ENCODE results near the gene NDUFS1. TPM values are rescaled to one million over a fixed set of nuclear protein-coding genes. Genes with fewer than 3 reads are reported as not detected.
"Not testable (repeated sequence)": the region's sequence is repeated elsewhere in the genome, so short reads cannot be mapped to it uniquely, and the experiment has no call there.

The NDUFS1 gene
- total RNA-seq, 1 experiment from 2014 or later = 100 TPM

DNA sequence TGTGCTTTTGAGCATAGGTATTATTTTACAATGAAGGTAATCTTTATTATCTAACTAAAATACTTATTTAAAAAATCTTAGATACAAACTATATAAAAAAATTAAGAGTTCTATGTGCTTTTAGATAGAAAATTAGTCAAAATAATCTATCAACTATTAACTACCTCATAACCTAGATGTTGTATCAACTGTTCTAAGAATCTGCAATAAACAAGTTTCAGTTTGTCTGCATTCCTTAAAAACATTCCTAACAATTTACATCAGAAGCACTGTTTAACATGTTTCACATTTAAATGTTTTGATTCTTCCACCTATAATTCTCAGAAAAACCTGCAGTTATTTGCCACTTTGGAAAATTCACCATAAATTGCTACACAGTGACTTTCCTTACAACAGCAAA is 33.3 kb downstream of the NDUFS1 start:
- Mint-ChIP-seq H3K4me3 (ENCODE audit: unreplicated experiment) (no peak overlapping the region), H3K27me3 (ENCODE audit: insufficient read depth, unreplicated experiment) (no peaks in the 10 kb centered on the region), H3K27ac (ENCODE audit: low read depth, unreplicated experiment) (no peak overlapping the region), H3K36me3 (ENCODE audit: insufficient read depth, unreplicated experiment) (peaks cover 91% of the 10 kb centered on the region), H3K9me3 (ENCODE audit: unreplicated experiment) (no peaks in the 10 kb centered on the region), H3K4me1 (ENCODE audit: insufficient read depth, unreplicated experiment) (no peaks in the 10 kb centered on the region)
- DNase-seq (ENCODE audit: unreplicated experiment) = no peak
- TF ChIP-seq, protein P1, sequence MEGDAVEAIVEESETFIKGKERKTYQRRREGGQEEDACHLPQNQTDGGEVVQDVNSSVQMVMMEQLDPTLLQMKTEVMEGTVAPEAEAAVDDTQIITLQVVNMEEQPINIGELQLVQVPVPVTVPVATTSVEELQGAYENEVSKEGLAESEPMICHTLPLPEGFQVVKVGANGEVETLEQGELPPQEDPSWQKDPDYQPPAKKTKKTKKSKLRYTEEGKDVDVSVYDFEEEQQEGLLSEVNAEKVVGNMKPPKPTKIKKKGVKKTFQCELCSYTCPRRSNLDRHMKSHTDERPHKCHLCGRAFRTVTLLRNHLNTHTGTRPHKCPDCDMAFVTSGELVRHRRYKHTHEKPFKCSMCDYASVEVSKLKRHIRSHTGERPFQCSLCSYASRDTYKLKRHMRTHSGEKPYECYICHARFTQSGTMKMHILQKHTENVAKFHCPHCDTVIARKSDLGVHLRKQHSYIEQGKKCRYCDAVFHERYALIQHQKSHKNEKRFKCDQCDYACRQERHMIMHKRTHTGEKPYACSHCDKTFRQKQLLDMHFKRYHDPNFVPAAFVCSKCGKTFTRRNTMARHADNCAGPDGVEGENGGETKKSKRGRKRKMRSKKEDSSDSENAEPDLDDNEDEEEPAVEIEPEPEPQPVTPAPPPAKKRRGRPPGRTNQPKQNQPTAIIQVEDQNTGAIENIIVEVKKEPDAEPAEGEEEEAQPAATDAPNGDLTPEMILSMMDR (IDR thresholded peaks at IDR 0.05; ENCODE audit: unreplicated experiment) = no peak
- no TSS peak for BruUV-seq (replicated peaks)
- POLR2A ChIA-PET = interaction anchor here (1.6 kb wide), 1 partner anchor 13 kb away, joined by 4 read pairs; no protein-coding TSS in a partner anchor
- intact Hi-C loops (cut with micrococcal nuclease) = no loop called here
- CTCF ChIA-PET = interaction anchor here (1.1 kb wide), 1 partner anchor 25 kb away, joined by 3 read pairs; no protein-coding TSS in a partner anchor

GRCh38 chr2:206122569-206122968 is 36.7 kb downstream of the NDUFS1 start:
- BruUV-seq (replicated peaks); H3K9me3 Mint-ChIP-seq (ENCODE audit: unreplicated experiment); intact Hi-C loops (cut with micrococcal nuclease); H3K4me1 Mint-ChIP-seq (ENCODE audit: insufficient read depth, unreplicated experiment); CTCF ChIA-PET; DNase-seq (ENCODE audit: unreplicated experiment); H3K27me3 Mint-ChIP-seq (ENCODE audit: insufficient read depth, unreplicated experiment); H3K27ac Mint-ChIP-seq (ENCODE audit: low read depth, unreplicated experiment); H3K4me3 Mint-ChIP-seq (ENCODE audit: unreplicated experiment): not testable (repeated sequence)
- peaks cover 69% of the 10 kb centered on the region for H3K36me3 Mint-ChIP-seq (ENCODE audit: insufficient read depth, unreplicated experiment)
- POLR2A ChIA-PET = interaction anchor here (0.8 kb wide), 2 partner anchors 11 to 21 kb away, joined by 4 to 5 read pairs; no protein-coding TSS in a partner anchor

DNA sequence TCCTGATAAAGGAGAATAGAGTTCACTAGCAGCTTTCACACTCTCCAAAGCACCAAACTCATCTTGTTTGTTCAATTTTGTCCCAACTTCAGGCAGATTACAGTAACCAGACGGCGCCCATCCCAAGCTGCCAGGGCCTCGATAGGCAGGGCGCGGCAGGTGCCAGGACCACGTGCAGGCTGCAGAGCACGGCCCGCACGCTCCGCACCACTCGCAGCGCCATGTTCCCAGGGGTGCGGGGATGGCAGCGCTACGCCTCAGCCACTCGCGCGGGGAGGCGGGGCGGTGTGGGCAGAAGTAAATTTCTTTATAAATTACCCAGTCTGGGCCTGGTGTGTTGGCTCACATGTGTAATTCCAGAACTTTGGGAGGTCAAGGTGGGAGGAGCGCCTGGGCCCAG is 43.0 kb downstream of the NDUFS1 start:
- H3K36me3 Mint-ChIP-seq (ENCODE audit: insufficient read depth, unreplicated experiment) = peaks cover 29% of the 10 kb centered on the region
- no peaks in the 10 kb centered on the region for H3K27me3 Mint-ChIP-seq (ENCODE audit: insufficient read depth, unreplicated experiment)
- no peak overlapping the region for H3K27ac Mint-ChIP-seq (ENCODE audit: low read depth, unreplicated experiment)
- intact Hi-C loops (cut with micrococcal nuclease) = no loop called here
- ChIA-PET CTCF (interaction anchor here (1.1 kb wide), 1 partner anchor 45 kb away, joined by 4 read pairs; no protein-coding TSS in a partner anchor), POLR2A (interaction anchor here (0.9 kb wide), 1 partner anchor 28 kb away, joined by 5 read pairs; no protein-coding TSS in a partner anchor)
- DNase-seq (ENCODE audit: unreplicated experiment) = no peak
- no peaks in the 10 kb centered on the region for H3K9me3 Mint-ChIP-seq (ENCODE audit: unreplicated experiment)
- TF ChIP-seq, protein P1 (IDR thresholded peaks at IDR 0.05; ENCODE audit: unreplicated experiment) = no peak
- BruUV-seq (replicated peaks) = no TSS peak
- H3K4me3 Mint-ChIP-seq (ENCODE audit: unreplicated experiment) = no peak overlapping the region
- no peaks in the 10 kb centered on the region for H3K4me1 Mint-ChIP-seq (ENCODE audit: insufficient read depth, unreplicated experiment)

DNA sequence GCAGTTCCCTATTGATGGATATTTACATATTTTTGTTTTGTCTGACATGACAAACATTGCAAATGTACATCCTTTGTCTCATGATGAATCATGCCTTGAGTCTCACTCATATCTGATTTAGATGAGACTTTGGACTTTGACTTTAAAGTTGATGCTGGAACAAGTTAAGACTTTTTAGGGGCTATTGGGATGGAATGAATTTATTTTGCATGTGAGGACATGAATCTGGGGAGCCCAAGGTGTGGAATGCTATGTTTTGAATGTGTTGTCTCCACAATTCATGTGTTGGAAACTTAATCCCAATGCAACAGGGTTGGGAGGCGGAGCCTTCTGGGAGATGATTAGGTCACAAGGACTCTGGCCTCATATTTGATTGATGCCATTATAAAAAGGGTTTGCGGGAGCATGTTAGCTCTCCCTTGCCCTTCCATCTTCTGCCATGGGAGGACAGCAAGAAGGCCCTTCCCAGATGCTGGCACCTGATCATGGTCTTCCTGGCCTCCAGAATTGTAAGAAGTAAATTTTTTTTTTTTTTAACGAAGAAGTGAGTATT is 44.1 kb downstream of the NDUFS1 start:
- no peak overlapping the region for H3K27ac Mint-ChIP-seq (ENCODE audit: low read depth, unreplicated experiment)
- no TSS peak for BruUV-seq (replicated peaks)
- intact Hi-C loops (cut with micrococcal nuclease) = no loop called here
- no peak for DNase-seq (ENCODE audit: unreplicated experiment)
- ChIA-PET CTCF (no interaction called here), POLR2A (interaction anchor here (0.6 to 1.0 kb wide), 3 partner anchors 8 to 210 kb away, joined by 3 to 5 read pairs (median 3); no protein-coding TSS in a partner anchor)
- no peaks in the 10 kb centered on the region for H3K27me3 Mint-ChIP-seq (ENCODE audit: insufficient read depth, unreplicated experiment)
- H3K36me3 Mint-ChIP-seq (ENCODE audit: insufficient read depth, unreplicated experiment) = peaks cover 24% of the 10 kb centered on the region
- no peak overlapping the region for H3K4me3 Mint-ChIP-seq (ENCODE audit: unreplicated experiment)
- H3K4me1 Mint-ChIP-seq (ENCODE audit: insufficient read depth, unreplicated experiment) = no peaks in the 10 kb centered on the region
- H3K9me3 Mint-ChIP-seq (ENCODE audit: unreplicated experiment) = no peaks in the 10 kb centered on the region
- TF ChIP-seq, protein P1 (IDR thresholded peaks at IDR 0.05; ENCODE audit: unreplicated experiment) = no peak
